ENCODE measurements around the gene NXPE4.

- TF ChIP-seq GATA2 (IDR thresholded peaks at IDR 0.05; ENCODE audit: low read depth, low read length) (no peak), GATA3 (IDR thresholded peaks at IDR 0.05; ENCODE audit: low read depth, low read length) (no peak)
Measured at GRCh38 chr11:114596175-114596919, 761 bp upstream of the NXPE4 start.
